ENCODE measurements around the gene UBE2L5.

- TF ChIP-seq POLR2A (IDR thresholded peaks at IDR 0.05; ENCODE audit: low read length) (no peak), GATA1 (IDR thresholded peaks at IDR 0.05; ENCODE audit: low read depth, low read length) (no peak)
These were observed 31.4 kb downstream of the UBE2L5 start for GRCh38 chr13:30453727-30454126.

All from erythroblast (primary cell).